Ureter (tissue), 1 donor: Measurements from ENCODE around the gene MAML1. TPM values are rescaled to one million over a fixed set of nuclear protein-coding genes. Genes with fewer than 3 reads are reported as not detected.

ENCODE experiments used
- DNase-seq: peaks from one replicate; pipeline ENCODE4 v3.0.0-alpha.2; 2020; ENCODE audit warnings: low spot score
- total RNA-seq: library from RNA; stranded (reverse); gene quantifications from one replicate; pipeline ENCODE4 v1.2.4, GENCODE V29; 2023
- donor health status: DM: yes; HTN: yes; CAD: no.

Gene MAML1
- total RNA-seq, 1 donor from 2014 or later = 37.7 TPM

GRCh38 chr5:179805529-179806249 is 73.1 kb downstream of the MAML1 start:
- DNase-seq = peak; percentile 45

GRCh38 chr5:179806250-179807048 is 73.8 kb downstream of the MAML1 start, which contains the start of gene MGAT4B:
Gene MGAT4B, minus strand, starts transcription at chr5:179806866. Its CDS starts 283 bp downstream, at chr5:179806583.
- peak; percentile 83 for DNase-seq

DNA sequence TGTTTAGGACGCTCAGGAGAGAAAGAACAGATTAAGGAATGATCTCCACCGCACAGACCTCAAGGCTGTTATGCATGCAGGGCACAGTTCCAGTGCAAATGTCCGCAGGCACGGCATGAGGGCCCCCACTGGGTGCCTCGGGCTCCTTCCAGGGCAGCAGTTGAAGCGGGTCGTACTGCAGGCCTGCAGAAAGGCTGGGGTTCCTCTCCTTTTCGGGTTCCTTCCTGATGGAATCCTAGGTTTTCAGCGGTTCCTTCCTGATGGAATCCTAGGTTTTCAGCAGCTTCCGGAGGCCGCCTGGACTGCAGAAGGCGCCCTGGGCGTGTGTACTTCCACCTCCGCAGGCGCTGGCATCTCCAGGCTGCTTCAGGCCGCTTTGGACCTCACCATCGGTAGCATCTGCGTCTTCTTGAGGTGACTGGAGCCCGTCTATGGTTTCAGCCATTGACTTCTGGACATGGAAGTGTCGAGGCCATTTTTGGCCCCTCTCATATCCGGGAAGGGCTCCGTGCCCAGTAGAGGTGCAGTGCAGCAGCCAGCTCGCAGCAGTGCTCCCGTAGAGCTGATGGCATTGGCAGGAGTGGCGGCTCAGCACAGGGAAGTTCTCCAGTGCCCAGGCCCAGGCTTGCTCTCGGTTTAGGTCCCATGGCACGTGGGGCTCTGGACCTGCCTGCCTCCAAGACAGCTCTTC is 79.7 kb downstream of the MAML1 start:
- DNase-seq = no peak

DNA sequence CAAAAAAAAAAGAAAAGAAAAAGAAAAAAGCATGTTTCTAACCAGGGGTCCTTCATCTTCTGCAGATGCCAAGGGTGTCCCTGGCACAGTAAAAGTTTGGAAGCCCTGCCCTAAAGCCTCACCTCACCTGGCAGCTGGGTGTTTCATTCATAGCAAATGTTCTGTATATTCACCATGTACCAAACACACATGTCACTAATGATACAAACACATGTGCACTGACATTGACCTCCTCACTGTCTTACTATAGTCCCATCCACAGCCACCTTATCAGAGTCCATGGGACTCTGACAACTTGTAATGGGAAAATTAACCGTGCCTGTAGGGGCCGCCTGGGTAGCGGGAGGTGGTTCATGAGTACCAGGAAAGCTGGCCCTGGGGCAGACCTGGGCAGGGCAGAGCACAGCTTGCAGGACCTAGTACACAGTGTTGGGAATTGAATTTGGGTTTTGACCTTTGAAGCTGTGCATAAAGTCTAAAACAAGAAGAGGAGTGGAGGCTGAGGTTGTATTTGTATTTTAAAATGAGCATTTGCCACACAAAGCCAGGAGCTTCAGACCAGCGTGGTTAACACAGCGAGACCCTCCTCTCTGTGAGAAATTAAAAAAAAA is 80.5 kb downstream of the MAML1 start:
- DNase-seq = no peak

- DNase-seq = no peak
These were observed 81.5 kb downstream of the MAML1 start for GRCh38 chr5:179814090-179814489.

- DNase-seq = no peak
These were observed 83.0 kb downstream of the MAML1 start for GRCh38 chr5:179815491-179816249.

- no peak for DNase-seq
These were observed 83.8 kb downstream of the MAML1 start for GRCh38 chr5:179816401-179816795.

DNA sequence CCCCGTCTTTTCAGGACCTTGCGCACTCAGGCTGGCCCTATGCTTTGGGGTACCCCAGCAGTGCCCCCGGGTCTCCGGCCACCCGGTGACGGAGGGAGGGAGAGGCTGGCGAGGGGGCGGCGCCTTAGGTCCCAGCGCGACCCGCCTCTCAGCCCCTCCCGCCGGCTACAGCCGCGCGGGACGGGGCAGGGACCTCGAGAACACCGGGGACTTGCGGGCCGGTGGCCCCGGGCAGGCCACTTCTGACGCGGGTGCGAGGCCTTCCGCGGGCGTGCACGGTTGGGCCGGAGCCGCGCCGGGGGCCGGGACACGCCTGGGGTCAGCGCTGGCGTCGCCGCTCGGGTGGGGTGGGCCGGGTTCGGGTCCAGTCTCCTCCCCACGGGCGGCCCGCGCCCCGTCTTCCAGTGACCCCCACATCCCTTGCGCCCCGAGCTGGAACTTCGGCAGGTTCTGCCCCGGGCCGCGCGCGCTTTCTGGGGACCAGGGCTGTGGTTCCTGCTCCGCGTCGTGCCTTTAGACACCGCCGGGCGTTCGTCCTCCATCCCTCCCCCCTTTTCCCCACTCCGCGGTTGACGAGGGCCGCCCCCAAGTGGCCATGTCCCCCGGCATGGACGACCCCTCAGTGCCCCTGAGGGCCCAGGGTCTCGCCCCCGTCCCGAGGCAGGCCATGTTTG is 84.3 kb downstream of the MAML1 start:
- DNase-seq = no peak

- no peak for DNase-seq
These were observed 84.8 kb downstream of the MAML1 start for GRCh38 chr5:179817470-179817840.

GRCh38 chr5:179817890-179818745 is 85.5 kb downstream of the MAML1 start:
- DNase-seq = no peak

- DNase-seq = peak; percentile 98
These were observed 86.2 kb downstream of the MAML1 start for GRCh38 chr5:179818746-179819295.

- peak; percentile 77 for DNase-seq
These were observed 86.9 kb downstream of the MAML1 start for GRCh38 chr5:179819296-179820126.

DNA sequence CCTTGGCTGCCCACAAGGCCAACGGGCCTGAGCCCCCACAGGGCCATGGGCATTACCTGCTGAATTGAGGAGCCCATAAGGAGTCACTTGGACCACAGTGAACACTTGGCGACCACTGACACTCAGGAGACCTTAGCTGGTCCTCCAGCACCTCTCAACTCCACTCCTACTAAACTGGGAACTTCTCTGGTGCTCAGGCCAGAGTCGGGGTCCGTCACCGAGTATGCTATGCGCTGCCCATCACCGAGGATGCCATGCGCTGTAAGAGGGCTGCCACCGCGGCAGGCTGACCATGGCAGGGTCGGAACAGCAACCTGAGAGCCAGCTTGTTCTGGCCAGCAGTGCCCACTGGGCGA is 87.5 kb downstream of the MAML1 start:
- DNase-seq = no peak

- peak; percentile 86 for DNase-seq
These were observed 88.1 kb downstream of the MAML1 start, which contains the start of gene SQSTM1 for GRCh38 chr5:179820483-179821297. Gene SQSTM1, plus strand, starts transcription at chr5:179820905. Its CDS starts 32 bp downstream, at chr5:179820937.

DNA sequence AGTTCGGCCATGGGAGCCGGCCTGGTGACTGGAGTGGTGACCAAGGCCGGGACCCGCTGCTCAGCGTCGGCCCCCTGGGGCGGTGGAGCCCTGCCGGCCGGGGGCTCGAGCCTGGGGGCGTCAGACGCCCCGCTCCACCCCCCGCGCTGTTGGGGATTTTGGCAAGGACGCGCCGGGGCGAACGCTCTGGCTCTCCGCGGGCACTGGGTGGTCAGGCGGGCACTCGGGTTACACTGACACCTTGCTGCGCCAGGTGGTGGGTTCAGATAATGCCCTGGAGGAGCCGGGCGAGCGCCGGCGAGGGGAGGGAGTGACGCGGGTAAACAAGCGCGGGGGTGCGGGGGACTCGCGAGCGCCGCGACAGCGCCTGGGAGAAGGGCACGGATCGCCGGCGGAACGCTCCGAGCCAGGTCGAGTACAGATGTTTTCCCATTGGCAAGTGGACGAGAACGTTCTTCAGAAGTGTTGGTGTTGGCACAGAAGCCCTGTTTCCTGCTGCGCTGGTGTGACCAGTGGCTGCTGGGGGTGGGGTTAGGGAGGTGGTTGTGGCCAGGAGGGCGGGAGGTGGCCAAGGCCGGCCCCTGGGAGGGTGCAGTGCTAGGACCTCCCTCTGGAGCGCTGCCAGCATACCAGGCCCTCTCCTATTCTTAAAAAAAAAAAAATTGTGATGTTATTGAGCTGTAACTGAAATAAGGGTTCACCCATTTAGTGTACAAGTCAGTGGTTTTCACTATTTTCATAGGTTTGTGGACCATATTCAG is 88.9 kb downstream of the MAML1 start:
- peak; percentile 97 for DNase-seq

DNA sequence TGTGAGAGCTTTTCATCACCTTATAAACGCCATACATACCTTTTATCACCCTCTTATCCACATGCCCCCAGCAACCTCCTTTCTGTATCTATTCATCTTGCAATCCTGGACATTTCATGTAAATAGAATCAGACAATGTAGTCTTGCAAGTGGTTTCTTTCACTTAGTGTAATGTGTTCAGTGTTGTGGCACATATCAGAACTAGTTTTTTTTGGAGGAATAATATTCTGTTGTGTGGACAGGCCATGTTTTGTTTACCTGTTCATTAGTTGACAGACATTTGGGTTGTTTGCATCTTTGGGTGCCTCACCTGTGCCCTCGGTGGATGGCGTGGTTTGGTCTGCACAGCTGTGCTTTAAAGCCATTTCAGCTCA is 89.4 kb downstream of the MAML1 start:
- no peak for DNase-seq

- DNase-seq = no peak
These were observed 89.9 kb downstream of the MAML1 start for GRCh38 chr5:179822444-179822990.
